Trophoblast cell (in vitro differentiated cells and primary cell): ENCODE data around the gene SEMA4B.
A peak's percentile ranks its signal among the peaks of the same experiment; 100 is the strongest.

ENCODE experiments used
- DNase-seq, 2 donors: peaks; one replicate each; pipeline ENCODE4 v3.0.0-alpha.2; 2016
- H2AFZ ChIP-seq: 2 replicates; pipeline ENCODE4 v1.6.1; 2013; ENCODE audit warnings: low read length, moderate library complexity, mild to moderate bottlenecking; ENCODE audit not compliant: insufficient read depth, poor library complexity
- H2AK5ac ChIP-seq: 2 replicates; pipeline ENCODE4 v1.6.1; 2013; ENCODE audit warnings: mild to moderate bottlenecking, low read length
- H2BK120ac ChIP-seq: 2 replicates; pipeline ENCODE4 v1.6.1; 2013; ENCODE audit warnings: low read length, mild to moderate bottlenecking, moderate library complexity; ENCODE audit not compliant: insufficient read depth, poor library complexity
- H2BK12ac ChIP-seq: 2 replicates; pipeline ENCODE4 v1.6.1; 2013; ENCODE audit warnings: mild to moderate bottlenecking, low read length, moderate library complexity
- H2BK5ac ChIP-seq: 2 replicates; pipeline ENCODE4 v1.6.1; 2013; ENCODE audit warnings: low read length, low read depth, moderate library complexity, mild to moderate bottlenecking; ENCODE audit not compliant: poor library complexity
- H3K14ac ChIP-seq: 2 replicates; pipeline ENCODE4 v1.6.1; 2013; ENCODE audit warnings: mild to moderate bottlenecking, low read length
- H3K18ac ChIP-seq: 2 replicates; pipeline ENCODE4 v1.6.1; 2013; ENCODE audit warnings: mild to moderate bottlenecking, low read length
- H3K23ac ChIP-seq: 2 replicates; pipeline ENCODE4 v1.6.1; 2013; ENCODE audit warnings: low read length
- H3K27ac ChIP-seq: 2 replicates; pipeline ENCODE4 v1.5.1; 2013; ENCODE audit warnings: low read depth, mild to moderate bottlenecking, inconsistent platforms, low read length, moderate library complexity
- H3K27me3 ChIP-seq: 2 replicates; pipeline ENCODE4 v1.6.1; 2013; ENCODE audit warnings: inconsistent platforms, mild to moderate bottlenecking, low read length, moderate library complexity; ENCODE audit not compliant: insufficient read depth
- H3K36me3 ChIP-seq, 2 experiments: 1 replicate in 1 of 2; 2 replicates in 1 of 2; pipeline ENCODE4 v1.6.1; 2013; ENCODE audit warnings: low read length in 2 of 2, mild to moderate bottlenecking in 2 of 2, moderate library complexity in 1 of 2; ENCODE audit not compliant: insufficient read depth in 2 of 2, control insufficient read depth in 1 of 2
- H3K4ac ChIP-seq: 2 replicates; pipeline ENCODE4 v1.6.1; 2013; ENCODE audit warnings: low read depth, mild to moderate bottlenecking, low read length, moderate library complexity
- H3K4me1 ChIP-seq, 2 experiments: 1 replicate in 1 of 2; 2 replicates in 1 of 2; pipeline ENCODE4 v1.6.1; 2013; ENCODE audit warnings: low read length in 2 of 2, mild to moderate bottlenecking in 2 of 2, moderate library complexity in 1 of 2; ENCODE audit not compliant: insufficient read depth in 2 of 2, control insufficient read depth in 1 of 2
- H3K4me2 ChIP-seq: 2 replicates; pipeline ENCODE4 v1.6.1; 2013; ENCODE audit warnings: inconsistent platforms, mild to moderate bottlenecking, low read length, moderate library complexity
- H3K4me3 ChIP-seq: 2 replicates; pipeline ENCODE4 v1.5.1; 2013; ENCODE audit warnings: mild to moderate bottlenecking, low read depth, low read length, inconsistent platforms
- H3K79me1 ChIP-seq: one replicate; pipeline ENCODE4 v1.6.1; 2013; ENCODE audit warnings: low read length
- H3K79me2 ChIP-seq: 2 replicates; pipeline ENCODE4 v1.6.1; 2013; ENCODE audit warnings: low read length, mild to moderate bottlenecking; ENCODE audit not compliant: control insufficient read depth, insufficient read depth, poor library complexity
- H3K9ac ChIP-seq: 2 replicates; pipeline ENCODE4 v1.6.1; 2013; ENCODE audit warnings: mild to moderate bottlenecking, low read length
- H3K9me3 ChIP-seq: 2 replicates; pipeline ENCODE4 v1.6.1; 2013; ENCODE audit warnings: low read depth, mild to moderate bottlenecking, control low read depth, inconsistent platforms, low read length; ENCODE audit not compliant: insufficient read depth
- H4K12ac ChIP-seq: 2 replicates; pipeline ENCODE4 v1.6.1; 2013; ENCODE audit warnings: low read depth, mild to moderate bottlenecking, low read length, moderate library complexity
- H4K8ac ChIP-seq: 2 replicates; pipeline ENCODE4 v1.6.1; 2013; ENCODE audit warnings: low read depth, mild to moderate bottlenecking, low read length, moderate library complexity
- H4K91ac ChIP-seq: one replicate; pipeline ENCODE4 v1.6.1; 2013; ENCODE audit warnings: low read depth, mild to moderate bottlenecking, low read length, moderate library complexity
- WGBS: extraction: QIAGEN DNeasy Blood & Tissue Kit; methylation state at CpG from one replicate; pipeline ENCODE4 v1.1.7; 2013; ENCODE audit warnings: missing lambda C conversion rate; ENCODE audit not compliant: insufficient read length, insufficient coverage; ENCODE audit errors: extremely low coverage; 5-methylcytosine and 5-hydroxymethylcytosine counted together

SEMA4B gene

DNA sequence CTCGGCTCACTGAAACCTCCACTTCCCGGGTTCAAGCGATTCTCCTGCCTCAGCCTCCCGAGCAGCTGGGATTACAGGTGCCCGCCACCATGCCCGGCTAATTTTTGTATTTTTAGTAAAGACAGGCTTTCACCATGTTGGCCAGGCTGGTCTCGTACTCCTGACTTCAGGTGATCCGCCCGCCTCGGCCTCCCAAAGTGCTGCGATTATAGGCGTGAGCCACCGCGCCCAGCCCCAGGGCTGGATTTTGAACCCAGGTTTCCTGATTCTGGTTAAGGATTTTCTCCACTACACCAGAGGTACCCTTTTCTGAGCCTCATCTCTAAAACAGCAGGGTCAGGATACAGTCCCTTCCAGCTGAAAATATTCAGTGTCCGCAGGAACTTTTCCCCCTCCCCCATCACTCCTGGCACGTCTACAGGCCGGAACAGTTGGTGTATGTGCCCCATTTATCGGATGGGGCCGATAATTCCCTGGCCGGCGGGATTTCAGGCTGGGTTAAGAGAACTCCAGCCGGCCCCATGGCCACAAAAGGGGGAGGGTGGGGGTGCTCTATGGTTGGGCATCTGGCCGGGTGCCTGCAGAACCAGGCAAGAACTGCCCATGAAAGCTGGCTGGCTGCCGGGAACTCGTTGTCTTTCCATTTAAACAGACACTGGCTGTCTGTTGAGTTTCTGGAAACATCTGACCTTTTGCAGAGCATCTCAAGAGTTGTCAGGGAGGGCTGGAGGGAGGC, 26.8 kb upstream of the SEMA4B start:
- Histone ChIP-seq H3K27ac (no peak overlapping the region), H3K9ac (no peak overlapping the region), H3K4me3 (no peak overlapping the region), H2BK5ac (no peak overlapping the region), H4K12ac (no peak overlapping the region), H3K14ac (no peak overlapping the region), H4K91ac (no peak overlapping the region), H2BK12ac (peak overlapping the region; percentile 33), H3K27me3 (no peaks in the 10 kb centered on the region), H3K9me3 (no peaks in the 10 kb centered on the region), H2AFZ (no peak overlapping the region), H2BK120ac (no peak overlapping the region), H4K8ac (no peak overlapping the region), H3K4me2 (no peak overlapping the region), H3K4ac (no peak overlapping the region), H3K79me2 (no peaks in the 10 kb centered on the region), H3K4me1 (peaks cover 3 to 4% of the 10 kb centered on the region in 2 experiments), H3K23ac (no peak overlapping the region), H3K18ac (no peak overlapping the region), H3K36me3 (no peaks in the 10 kb centered on the region), H3K79me1 (no peaks in the 10 kb centered on the region), H2AK5ac (no peak overlapping the region)
- no peak for DNase-seq
- WGBS, result no CpG with 5 or more reads among the region's 25 CpGs

- H2AK5ac ChIP-seq, result no peak overlapping the region
- no peak overlapping the region for H3K18ac ChIP-seq
- no peaks in the 10 kb centered on the region for H3K79me2 ChIP-seq
- no peak overlapping the region for H2BK120ac ChIP-seq
- H2BK5ac ChIP-seq, result no peak overlapping the region
- no CpG with 5 or more reads among the region's 9 CpGs for WGBS
- H3K4ac ChIP-seq, result no peak overlapping the region
- H3K4me3 ChIP-seq, result no peak overlapping the region
- H3K79me1 ChIP-seq, result no peaks in the 10 kb centered on the region
- no peak overlapping the region for H3K9ac ChIP-seq
- no peak overlapping the region for H4K91ac ChIP-seq
- no peaks in the 10 kb centered on the region for H3K27me3 ChIP-seq
- no peak overlapping the region for H2AFZ ChIP-seq
- H3K4me2 ChIP-seq, result no peak overlapping the region
- no peak overlapping the region for H4K12ac ChIP-seq
- H2BK12ac ChIP-seq, result no peak overlapping the region
- no peak for DNase-seq
- H3K9me3 ChIP-seq, result no peaks in the 10 kb centered on the region
- H4K8ac ChIP-seq, result no peak overlapping the region
- no peak overlapping the region for H3K14ac ChIP-seq
- H3K36me3 ChIP-seq, result no peaks in the 10 kb centered on the region
- H3K23ac ChIP-seq, result no peak overlapping the region
- H3K27ac ChIP-seq, result no peak overlapping the region
- H3K4me1 ChIP-seq, result peaks cover 3 to 4% of the 10 kb centered on the region in 2 experiments
These were observed 24.1 kb upstream of the SEMA4B start for GRCh38 chr15:90177012-90177411.

DNA sequence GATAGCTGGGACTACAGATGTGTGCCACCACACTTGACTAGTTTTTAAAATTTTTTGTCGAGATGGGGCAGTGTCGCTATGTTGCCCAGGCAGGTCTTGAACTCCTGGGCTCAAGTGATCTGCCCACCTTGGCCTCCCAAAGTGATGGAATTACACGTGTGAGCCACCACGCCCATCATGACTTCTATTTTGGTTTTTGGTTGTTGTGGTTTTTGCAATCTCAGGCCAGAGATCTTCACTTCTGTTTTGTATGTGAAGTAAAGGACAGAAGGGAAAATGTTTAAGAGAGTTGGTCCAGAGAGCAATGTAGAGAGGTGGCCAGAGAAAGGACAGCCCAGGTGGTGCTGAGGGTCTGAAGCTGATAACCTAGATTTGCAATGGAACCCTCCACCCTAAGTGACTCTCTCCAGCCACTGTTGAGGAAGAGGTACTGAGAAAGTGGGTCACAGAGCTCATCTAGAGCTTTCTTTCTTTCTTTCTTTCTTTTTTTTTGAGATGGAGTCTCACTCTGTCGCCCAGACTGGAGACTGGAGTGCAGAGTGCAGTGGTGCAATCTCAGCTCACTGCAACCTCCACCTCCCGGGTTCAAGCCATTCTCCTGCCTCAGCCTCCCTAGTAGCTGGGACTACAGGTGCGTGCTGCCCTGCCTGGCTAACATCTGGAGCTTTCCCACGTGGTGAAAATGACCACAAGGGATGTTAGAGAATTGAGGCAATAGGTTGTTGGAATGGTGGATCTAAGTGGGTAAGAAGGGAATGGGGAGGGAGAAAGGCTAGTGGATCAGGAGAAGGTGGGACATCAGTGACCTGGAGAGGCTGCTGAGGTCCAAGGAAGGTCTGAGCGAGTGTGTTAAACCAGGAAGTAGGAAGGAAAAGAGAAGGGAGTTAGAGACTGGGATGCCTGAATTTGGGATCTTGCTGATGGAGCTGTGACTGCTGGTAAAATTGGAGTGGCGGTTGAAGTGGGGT, 22.4 kb upstream of the SEMA4B start:
- Histone ChIP-seq H4K12ac (no peak overlapping the region), H3K79me2 (no peaks in the 10 kb centered on the region), H3K4ac (no peak overlapping the region), H3K79me1 (no peaks in the 10 kb centered on the region), H3K14ac (no peak overlapping the region), H4K91ac (no peak overlapping the region), H3K4me2 (no peak overlapping the region), H2BK120ac (no peak overlapping the region), H2AK5ac (no peak overlapping the region), H3K4me3 (no peak overlapping the region), H2BK5ac (no peak overlapping the region), H2BK12ac (no peak overlapping the region), H4K8ac (no peak overlapping the region), H3K9me3 (no peaks in the 10 kb centered on the region), H3K36me3 (no peaks in the 10 kb centered on the region), H3K27me3 (no peaks in the 10 kb centered on the region), H2AFZ (no peak overlapping the region), H3K27ac (no peak overlapping the region), H3K9ac (no peak overlapping the region), H3K18ac (no peak overlapping the region), H3K23ac (no peak overlapping the region), H3K4me1 (peaks cover 3 to 4% of the 10 kb centered on the region in 2 experiments)
- WGBS, result no CpG with 5 or more reads among the region's 10 CpGs
- DNase-seq, result no peak

DNA sequence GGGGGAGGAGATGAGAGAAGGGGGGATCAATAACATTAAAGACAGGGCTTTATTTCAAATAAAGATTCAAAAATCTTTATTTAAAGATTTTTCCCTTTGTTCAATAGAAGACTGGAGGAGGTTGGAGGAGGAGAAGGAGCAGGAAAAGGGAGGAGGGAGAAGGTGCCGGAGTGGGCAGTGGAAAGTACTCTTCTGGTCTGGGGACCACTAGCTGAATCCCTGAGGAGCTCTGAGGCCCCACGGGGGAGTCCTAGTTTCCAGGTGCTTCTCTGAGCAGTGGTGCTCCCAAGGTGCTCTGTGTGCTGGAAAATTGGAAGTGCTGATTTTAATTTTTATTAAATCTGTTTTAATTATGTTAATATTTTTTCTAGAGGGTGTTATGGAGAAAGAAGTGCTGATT, 19.4 kb upstream of the SEMA4B start:
- Histone ChIP-seq H2AFZ (no peak overlapping the region), H3K79me2 (peaks cover 2% of the 10 kb centered on the region), H3K18ac (no peak overlapping the region), H3K23ac (no peak overlapping the region), H3K27ac (no peak overlapping the region), H3K9me3 (no peaks in the 10 kb centered on the region), H2AK5ac (no peak overlapping the region), H3K4ac (no peak overlapping the region), H4K91ac (no peak overlapping the region), H3K27me3 (no peaks in the 10 kb centered on the region), H3K14ac (no peak overlapping the region), H2BK5ac (no peak overlapping the region), H3K9ac (no peak overlapping the region), H3K4me3 (no peak overlapping the region), H3K36me3 (no peaks in the 10 kb centered on the region), H3K4me1 (peaks cover 8 to 9% of the 10 kb centered on the region in 2 experiments), H3K4me2 (no peak overlapping the region), H4K12ac (no peak overlapping the region), H3K79me1 (peaks cover 3% of the 10 kb centered on the region), H2BK12ac (no peak overlapping the region), H4K8ac (no peak overlapping the region), H2BK120ac (no peak overlapping the region)
- DNase-seq, result no peak
- WGBS, result no CpG with 5 or more reads among the region's 2 CpGs
